Activated CD4-positive, CD25-positive, alpha-beta regulatory T cell treated with anti-CD3 and anti-CD28 coated beads, Interleukin-2, amount 50 U/mL, for 72 hours (primary cell): Measurements from ENCODE around the gene CLEC16A.

Source experiments
- DNase-seq: peaks from one replicate; pipeline ENCODE4 v3.0.0; 2021

CLEC16A gene

GRCh38 chr16:11023262-11024039, 79.1 kb downstream of the CLEC16A start:
- DNase-seq, result no peak

- no peak for DNase-seq
Measured at GRCh38 chr16:11024333-11025053, 80.1 kb downstream of the CLEC16A start.

GRCh38 chr16:11025120-11025531, 80.8 kb downstream of the CLEC16A start:
- DNase-seq, result no peak

GRCh38 chr16:11029948-11030347, 85.6 kb downstream of the CLEC16A start:
- DNase-seq, result no peak

- no peak for DNase-seq
Measured at GRCh38 chr16:11030990-11031510, 86.7 kb downstream of the CLEC16A start.

- peak; percentile 22 for DNase-seq
Measured at GRCh38 chr16:11032000-11032921, 87.9 kb downstream of the CLEC16A start.

GRCh38 chr16:11032922-11033291, 88.5 kb downstream of the CLEC16A start:
- no peak for DNase-seq

GRCh38 chr16:11033629-11034420, 89.5 kb downstream of the CLEC16A start:
- no peak for DNase-seq

GRCh38 chr16:11034481-11034931, 90.1 kb downstream of the CLEC16A start:
- DNase-seq, result no peak

GRCh38 chr16:11035096-11035495, 90.7 kb downstream of the CLEC16A start:
- DNase-seq, result no peak

- no peak for DNase-seq
Measured at GRCh38 chr16:11036040-11036439, 91.7 kb downstream of the CLEC16A start.

GRCh38 chr16:11036868-11037410, 92.6 kb downstream of the CLEC16A start:
- DNase-seq, result peak; percentile 11

- no peak for DNase-seq
Measured at GRCh38 chr16:11038305-11038704, 93.9 kb downstream of the CLEC16A start.

GRCh38 chr16:11038777-11039176, 94.4 kb downstream of the CLEC16A start:
- DNase-seq, result no peak

GRCh38 chr16:11039726-11040125, 95.4 kb downstream of the CLEC16A start:
- no peak for DNase-seq

GRCh38 chr16:11042191-11042590, 97.8 kb downstream of the CLEC16A start:
- DNase-seq, result no peak

GRCh38 chr16:11045441-11045840, 101.1 kb downstream of the CLEC16A start:
- DNase-seq, result no peak

- DNase-seq, result no peak
Measured at GRCh38 chr16:11045846-11046245, 101.5 kb downstream of the CLEC16A start.

GRCh38 chr16:11046382-11046931, 102.1 kb downstream of the CLEC16A start:
- DNase-seq, result no peak

- DNase-seq, result no peak
Measured at GRCh38 chr16:11047057-11047456, 102.7 kb downstream of the CLEC16A start.
